RWPE1 (cell line): Measurements from ENCODE around the gene PLS3.

Source experiments
- CTCF ChIA-PET: fragments of 350-600 bp; sonication (Branson Sonifier 250); formaldehyde crosslinking; extraction: SDS; loops from one replicate; lab custom pipeline; 2021; lab: Yijun Ruan, JAX
- POLR2A ChIA-PET: fragments of 400-600 bp; formaldehyde crosslinking; extraction: SDS; loops from one replicate; lab custom pipeline; 2020; ENCODE audit warnings: antibody characterized with exemption; ENCODE audit not compliant: low non-redundant PET; lab: Yijun Ruan, JAX
- DNase-seq: peaks from one replicate; pipeline ENCODE4 v3.0.0; 2012; ENCODE audit warnings: low spot score
- H3K27ac ChIP-seq: fragments of 450-650 bp; 2 replicates; pipeline ENCODE4 v1.5.1; 2017
- TF ChIP-seq, protein P1 (sequence below): fragments of 450-650 bp; conservative IDR thresholded peaks from 2 replicates; pipeline ENCODE4 v1.5.1; 2017; ENCODE audit warnings: low read depth, mild to moderate bottlenecking

PLS3 gene, protein sequence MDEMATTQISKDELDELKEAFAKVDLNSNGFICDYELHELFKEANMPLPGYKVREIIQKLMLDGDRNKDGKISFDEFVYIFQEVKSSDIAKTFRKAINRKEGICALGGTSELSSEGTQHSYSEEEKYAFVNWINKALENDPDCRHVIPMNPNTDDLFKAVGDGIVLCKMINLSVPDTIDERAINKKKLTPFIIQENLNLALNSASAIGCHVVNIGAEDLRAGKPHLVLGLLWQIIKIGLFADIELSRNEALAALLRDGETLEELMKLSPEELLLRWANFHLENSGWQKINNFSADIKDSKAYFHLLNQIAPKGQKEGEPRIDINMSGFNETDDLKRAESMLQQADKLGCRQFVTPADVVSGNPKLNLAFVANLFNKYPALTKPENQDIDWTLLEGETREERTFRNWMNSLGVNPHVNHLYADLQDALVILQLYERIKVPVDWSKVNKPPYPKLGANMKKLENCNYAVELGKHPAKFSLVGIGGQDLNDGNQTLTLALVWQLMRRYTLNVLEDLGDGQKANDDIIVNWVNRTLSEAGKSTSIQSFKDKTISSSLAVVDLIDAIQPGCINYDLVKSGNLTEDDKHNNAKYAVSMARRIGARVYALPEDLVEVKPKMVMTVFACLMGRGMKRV

DNA sequence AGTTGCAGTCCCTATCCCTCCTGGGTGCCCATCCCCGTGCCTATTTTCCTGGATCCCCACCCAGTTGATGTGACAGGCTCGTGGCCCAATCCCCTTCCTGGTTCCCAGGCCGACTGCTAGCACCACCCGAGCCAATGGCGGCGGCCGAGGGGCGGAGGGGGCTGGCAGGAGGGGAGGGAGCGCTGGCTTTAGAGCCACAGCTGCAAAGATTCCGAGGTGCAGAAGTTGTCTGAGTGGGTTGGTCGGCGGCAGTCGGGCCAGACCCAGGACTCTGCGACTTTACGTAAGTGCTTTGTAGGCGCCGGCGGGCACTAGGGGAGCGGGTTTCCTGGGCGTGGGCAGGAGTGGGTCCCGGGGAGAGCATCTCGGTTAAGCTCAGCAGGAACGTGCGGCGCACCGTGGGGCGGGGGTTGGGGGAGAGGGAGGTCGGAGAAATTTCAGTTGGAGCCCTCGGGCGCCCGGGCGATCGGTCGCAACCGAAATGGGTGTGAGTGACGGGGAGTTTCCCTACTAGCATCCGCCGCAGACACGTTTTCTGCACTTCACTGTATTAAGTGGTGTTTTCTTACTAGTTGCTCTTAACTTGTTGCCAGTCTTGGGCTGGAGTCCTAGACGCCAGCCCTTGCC is at the start of gene PLS3:
PLS3 (plus strand) TSS at position 197 of the 627 bp plus-strand sequence. CDS start 49,077 bp downstream, outside the sequence.
- peak; percentile 83 for DNase-seq

DNA sequence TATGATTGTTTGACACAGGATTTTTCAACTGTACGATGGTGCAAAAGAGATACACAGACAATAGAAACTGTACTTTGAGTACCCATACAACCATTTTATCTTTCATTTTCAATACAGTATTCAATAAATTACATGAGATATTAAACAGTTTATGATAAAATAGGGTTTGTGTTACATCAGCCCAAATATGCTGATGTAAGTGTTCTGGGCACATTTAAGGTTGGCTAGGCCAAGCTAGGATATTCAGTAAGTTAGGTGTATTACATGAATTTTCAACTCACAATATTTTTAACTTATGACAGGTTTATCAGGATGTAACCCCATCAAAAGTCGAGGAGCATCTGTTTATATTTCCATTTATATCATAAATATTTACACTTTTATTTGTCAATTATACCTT is 42.9 kb upstream of the PLS3 start:
- CTCF ChIA-PET, result interaction anchor here (0.5 kb wide), 1 partner anchor 12 kb away, joined by 6 read pairs; no protein-coding TSS in a partner anchor
- DNase-seq, result no peak
- POLR2A ChIA-PET, result no interaction called here
- TF ChIP-seq, protein P1, sequence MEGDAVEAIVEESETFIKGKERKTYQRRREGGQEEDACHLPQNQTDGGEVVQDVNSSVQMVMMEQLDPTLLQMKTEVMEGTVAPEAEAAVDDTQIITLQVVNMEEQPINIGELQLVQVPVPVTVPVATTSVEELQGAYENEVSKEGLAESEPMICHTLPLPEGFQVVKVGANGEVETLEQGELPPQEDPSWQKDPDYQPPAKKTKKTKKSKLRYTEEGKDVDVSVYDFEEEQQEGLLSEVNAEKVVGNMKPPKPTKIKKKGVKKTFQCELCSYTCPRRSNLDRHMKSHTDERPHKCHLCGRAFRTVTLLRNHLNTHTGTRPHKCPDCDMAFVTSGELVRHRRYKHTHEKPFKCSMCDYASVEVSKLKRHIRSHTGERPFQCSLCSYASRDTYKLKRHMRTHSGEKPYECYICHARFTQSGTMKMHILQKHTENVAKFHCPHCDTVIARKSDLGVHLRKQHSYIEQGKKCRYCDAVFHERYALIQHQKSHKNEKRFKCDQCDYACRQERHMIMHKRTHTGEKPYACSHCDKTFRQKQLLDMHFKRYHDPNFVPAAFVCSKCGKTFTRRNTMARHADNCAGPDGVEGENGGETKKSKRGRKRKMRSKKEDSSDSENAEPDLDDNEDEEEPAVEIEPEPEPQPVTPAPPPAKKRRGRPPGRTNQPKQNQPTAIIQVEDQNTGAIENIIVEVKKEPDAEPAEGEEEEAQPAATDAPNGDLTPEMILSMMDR, result no peak
- H3K27ac ChIP-seq, result no peak overlapping the region

More for the DNA sequence above, at the start of gene PLS3:
- TF ChIP-seq, protein P1, result no peak
- ChIA-PET CTCF (no interaction called here), POLR2A (no interaction called here)
- H3K27ac ChIP-seq, result peak within 1 kb of the TSS; percentile 96

DNA sequence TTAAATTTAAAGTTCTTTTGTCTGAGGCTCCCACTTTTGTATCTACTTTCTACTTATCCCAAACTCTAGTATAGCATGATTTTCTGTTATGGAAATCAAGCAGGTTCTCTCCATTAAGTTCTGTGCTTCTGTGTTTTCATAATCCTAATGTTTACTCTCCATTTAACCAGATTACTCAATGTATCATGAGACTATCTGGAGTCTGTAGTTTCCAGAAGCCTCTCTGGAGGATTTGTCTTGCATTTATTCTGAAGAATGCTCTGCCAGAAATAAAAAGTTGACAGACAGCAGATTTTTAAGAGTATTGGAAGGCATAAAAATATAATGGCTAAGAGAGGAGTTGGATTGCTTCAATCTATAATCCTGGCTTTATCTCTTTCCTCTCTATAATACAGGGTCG is 39.2 kb upstream of the PLS3 start:
- POLR2A ChIA-PET, result no interaction called here
- CTCF ChIA-PET, result no interaction called here

DNA sequence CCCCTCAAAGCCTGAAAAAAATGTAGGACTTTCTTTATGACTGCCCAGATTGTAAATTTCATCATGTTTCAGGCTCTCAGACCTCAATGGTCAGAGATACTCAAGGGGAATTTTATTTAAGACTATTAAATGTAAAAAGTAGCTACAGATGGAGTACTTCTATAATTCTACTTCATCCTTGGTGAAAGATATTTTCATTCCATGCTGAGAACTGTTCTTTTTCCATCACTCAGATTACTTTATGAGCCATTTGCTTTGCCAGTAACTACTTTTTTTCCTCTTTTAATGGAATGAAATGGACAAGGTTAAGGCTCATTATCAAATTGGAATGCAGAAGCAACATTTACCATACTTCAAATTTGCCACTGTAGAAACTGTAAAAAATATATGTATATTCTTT is 38.0 kb upstream of the PLS3 start:
- POLR2A ChIA-PET, result no interaction called here
- no peak overlapping the region for H3K27ac ChIP-seq
- CTCF ChIA-PET, result no interaction called here
- DNase-seq, result no peak
- TF ChIP-seq, protein P1, result no peak

More for the DNA sequence above, 39.2 kb upstream of the PLS3 start:
- H3K27ac ChIP-seq, result no peak overlapping the region
- no peak for DNase-seq
- TF ChIP-seq, protein P1, result no peak

DNA sequence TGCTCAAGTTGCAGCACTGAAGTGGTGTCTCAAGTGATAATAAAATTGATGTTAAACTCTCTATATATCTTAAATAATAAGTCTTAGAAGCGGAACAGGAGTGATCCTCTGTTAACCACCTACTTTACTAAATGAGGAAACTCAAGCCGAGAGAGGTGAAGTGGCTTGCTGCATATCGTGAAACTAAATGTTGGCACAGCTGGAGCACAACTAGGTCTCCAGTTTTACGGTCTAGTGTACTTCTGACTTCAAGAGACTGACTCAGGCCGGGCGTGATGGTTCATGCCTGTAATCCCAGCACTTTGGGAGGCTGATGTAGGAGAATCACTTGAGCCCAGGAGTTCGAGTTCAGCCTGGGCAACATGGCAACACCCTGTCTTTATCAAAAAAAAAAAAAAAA is 35.5 kb upstream of the PLS3 start:
- TF ChIP-seq, protein P1, result no peak
- ChIA-PET CTCF (no interaction called here), POLR2A (no interaction called here)
- DNase-seq, result no peak
- no peak overlapping the region for H3K27ac ChIP-seq

DNA sequence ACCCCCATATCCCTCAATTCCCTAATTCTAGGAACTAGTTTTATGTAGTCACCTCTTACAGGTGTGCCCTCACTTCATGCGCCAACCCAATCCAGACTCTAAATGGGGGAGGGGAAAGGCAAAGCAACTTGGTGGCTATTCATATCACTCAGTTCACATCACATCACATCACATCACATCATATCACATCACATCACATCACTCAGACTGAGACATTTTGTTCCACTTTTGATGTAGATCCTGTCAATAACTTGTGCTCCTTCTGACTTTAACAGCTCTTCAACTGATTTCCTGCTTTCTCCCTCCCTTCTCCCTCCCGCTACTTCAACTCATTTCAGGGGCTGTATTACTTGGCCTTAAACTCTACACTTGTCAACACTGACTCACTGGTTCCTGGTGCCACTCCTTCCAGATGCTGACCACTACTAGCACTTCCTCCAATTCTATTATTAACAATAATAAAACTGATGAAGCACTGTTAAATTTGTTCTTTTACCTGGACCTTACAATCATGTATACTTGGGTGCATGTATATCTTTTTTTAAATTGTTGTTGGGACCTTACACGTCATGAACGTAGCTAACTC is 29.1 kb upstream of the PLS3 start:
- ChIA-PET POLR2A (no interaction called here), CTCF (no interaction called here)
- TF ChIP-seq, protein P1, result no peak
- peak; percentile 15 for DNase-seq
- no peak overlapping the region for H3K27ac ChIP-seq
